ENCODE data around the gene DAAM1.

Gene DAAM1

DNA sequence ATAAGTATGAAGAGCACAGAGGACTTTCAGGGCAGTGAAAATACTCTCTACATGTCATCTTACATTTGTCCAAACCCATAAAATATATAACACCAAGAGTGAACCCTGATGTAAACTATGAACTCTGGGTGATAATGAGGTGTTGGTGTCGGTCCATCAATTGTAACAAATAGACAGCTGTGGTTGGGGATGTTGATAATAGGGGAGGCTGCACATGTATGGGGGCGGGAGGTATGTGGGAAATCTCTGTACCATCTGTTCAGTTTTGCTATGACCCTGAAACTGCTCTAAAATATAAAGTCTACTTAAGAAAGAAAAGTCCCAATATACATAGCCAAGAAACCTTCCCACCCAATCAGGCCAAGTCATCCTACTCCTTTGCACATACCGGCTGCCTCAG is 188.2 kb downstream of the DAAM1 start:
- TF ChIP-seq, protein P1, sequence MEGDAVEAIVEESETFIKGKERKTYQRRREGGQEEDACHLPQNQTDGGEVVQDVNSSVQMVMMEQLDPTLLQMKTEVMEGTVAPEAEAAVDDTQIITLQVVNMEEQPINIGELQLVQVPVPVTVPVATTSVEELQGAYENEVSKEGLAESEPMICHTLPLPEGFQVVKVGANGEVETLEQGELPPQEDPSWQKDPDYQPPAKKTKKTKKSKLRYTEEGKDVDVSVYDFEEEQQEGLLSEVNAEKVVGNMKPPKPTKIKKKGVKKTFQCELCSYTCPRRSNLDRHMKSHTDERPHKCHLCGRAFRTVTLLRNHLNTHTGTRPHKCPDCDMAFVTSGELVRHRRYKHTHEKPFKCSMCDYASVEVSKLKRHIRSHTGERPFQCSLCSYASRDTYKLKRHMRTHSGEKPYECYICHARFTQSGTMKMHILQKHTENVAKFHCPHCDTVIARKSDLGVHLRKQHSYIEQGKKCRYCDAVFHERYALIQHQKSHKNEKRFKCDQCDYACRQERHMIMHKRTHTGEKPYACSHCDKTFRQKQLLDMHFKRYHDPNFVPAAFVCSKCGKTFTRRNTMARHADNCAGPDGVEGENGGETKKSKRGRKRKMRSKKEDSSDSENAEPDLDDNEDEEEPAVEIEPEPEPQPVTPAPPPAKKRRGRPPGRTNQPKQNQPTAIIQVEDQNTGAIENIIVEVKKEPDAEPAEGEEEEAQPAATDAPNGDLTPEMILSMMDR (IDR thresholded peaks at IDR 0.05; ENCODE audit: insufficient read depth, low read depth, low read length, missing control alignments) = no peak
- DNase-seq (ENCODE audit: low read depth) = peak; percentile 3
- H3K4me3 ChIP-seq (ENCODE audit: low read depth, low read length) = no peak overlapping the region

- TF ChIP-seq, protein P1 (IDR thresholded peaks at IDR 0.05; ENCODE audit: insufficient read depth, low read depth, low read length, missing control alignments) = no peak
- H3K4me3 ChIP-seq (ENCODE audit: low read depth, low read length) = no peak overlapping the region
- no peak for DNase-seq (ENCODE audit: low read depth)
These were observed 189.0 kb downstream of the DAAM1 start for GRCh38 chr14:59377491-59377890.

GRCh38 chr14:59377991-59378601 is 189.6 kb downstream of the DAAM1 start:
- TF ChIP-seq, protein P1 (IDR thresholded peaks at IDR 0.05; ENCODE audit: insufficient read depth, low read depth, low read length, missing control alignments) = no peak
- no peak overlapping the region for H3K4me3 ChIP-seq (ENCODE audit: low read depth, low read length)
- no peak for DNase-seq (ENCODE audit: low read depth)

DNA sequence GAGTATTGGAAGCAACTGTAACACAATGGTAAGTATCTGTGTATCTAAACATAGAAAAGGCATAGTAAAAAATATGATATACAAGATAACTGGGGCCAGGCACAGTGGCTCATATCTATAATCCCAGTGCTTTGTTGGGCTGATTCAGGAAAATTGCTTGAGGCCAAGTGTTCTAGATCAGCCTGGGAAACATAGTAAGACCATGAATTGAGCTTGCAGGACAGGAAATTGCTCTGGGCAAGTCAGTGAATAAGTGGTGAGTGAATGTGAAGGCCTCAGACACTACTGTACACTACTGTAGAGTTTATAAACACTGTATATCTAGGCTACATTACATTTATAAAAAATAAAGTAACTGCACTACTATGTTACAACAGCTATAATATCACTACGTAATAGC is 201.5 kb downstream of the DAAM1 start:
- DNase-seq (ENCODE audit: low read depth) = no peak
- TF ChIP-seq, protein P1 (IDR thresholded peaks at IDR 0.05; ENCODE audit: insufficient read depth, low read depth, low read length, missing control alignments) = no peak

GRCh38 chr14:59391388-59391787 is 202.9 kb downstream of the DAAM1 start:
- H3K4me3 ChIP-seq (ENCODE audit: low read depth, low read length) = no peak overlapping the region
- TF ChIP-seq, protein P1 (IDR thresholded peaks at IDR 0.05; ENCODE audit: insufficient read depth, low read depth, low read length, missing control alignments) = no peak
- DNase-seq (ENCODE audit: low read depth) = no peak

More for the DNA sequence above, 201.5 kb downstream of the DAAM1 start:
- H3K4me3 ChIP-seq (ENCODE audit: low read depth, low read length) = no peak overlapping the region

DNA sequence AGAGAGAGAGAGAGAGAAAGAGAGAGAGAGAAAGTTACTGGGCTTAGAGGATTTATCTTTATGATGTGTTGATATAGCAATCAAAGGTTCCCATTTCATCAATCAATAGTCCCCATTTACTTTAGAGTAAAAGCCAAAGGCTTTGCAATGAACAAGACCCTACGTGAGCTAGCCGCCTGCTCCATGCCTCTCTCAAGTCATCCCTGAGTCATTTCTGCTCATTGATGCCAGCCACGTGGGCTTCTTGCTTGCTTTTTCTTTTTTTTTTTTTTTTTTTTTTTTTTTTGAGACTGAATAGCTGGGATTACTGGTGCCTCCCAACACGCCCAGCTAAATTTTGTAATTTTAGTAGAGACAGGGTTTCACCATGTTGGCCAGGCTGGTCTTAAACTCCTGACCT is 205.8 kb downstream of the DAAM1 start:
- DNase-seq (ENCODE audit: low read depth) = no peak
- H3K4me3 ChIP-seq (ENCODE audit: low read depth, low read length) = no peak overlapping the region
- TF ChIP-seq, protein P1 (IDR thresholded peaks at IDR 0.05; ENCODE audit: insufficient read depth, low read depth, low read length, missing control alignments) = no peak

DNA sequence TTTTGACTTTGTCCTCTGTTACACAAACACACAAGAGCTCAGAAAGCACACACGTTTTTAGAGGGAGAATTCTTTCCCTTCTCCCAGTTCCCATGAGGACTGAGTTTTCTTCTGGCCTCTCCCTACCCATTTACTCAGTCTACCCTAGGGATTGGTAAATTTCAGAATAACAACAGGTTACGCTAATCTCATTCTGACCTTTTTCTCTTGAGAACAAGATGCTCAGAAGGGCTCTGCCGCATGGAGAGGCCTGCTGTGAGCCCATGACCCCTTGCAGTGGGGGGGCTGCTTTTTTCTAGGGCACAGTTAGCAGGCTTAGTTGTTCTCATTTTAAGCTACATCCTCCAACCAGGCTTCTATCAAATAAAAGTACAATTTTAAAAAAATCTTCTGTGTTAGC is 207.2 kb downstream of the DAAM1 start:
- TF ChIP-seq, protein P1 (IDR thresholded peaks at IDR 0.05; ENCODE audit: insufficient read depth, low read depth, low read length, missing control alignments) = no peak
- no peak for DNase-seq (ENCODE audit: low read depth)

More for the DNA sequence above, 207.2 kb downstream of the DAAM1 start:
- no peak overlapping the region for H3K4me3 ChIP-seq (ENCODE audit: low read depth, low read length)

Data from GM12865 (cell line).